HG02885 (cell line): ENCODE results near the gene ELL2.

Experiments
- ATAC-seq: cut with Tn5 transposase; IDR thresholded peaks from one replicate; pipeline ENCODE4 v1.9.1; 2021; ENCODE audit warnings: mild to moderate bottlenecking; ENCODE audit not compliant: unreplicated experiment, poor library complexity

The ELL2 gene

GRCh38 chr5:95889076-95889475 lies 72.6 kb downstream of the ELL2 start:
- no peak for ATAC-seq

- no peak for ATAC-seq
These were observed 73.7 kb downstream of the ELL2 start for GRCh38 chr5:95887977-95888376.

GRCh38 chr5:95886340-95887044 lies 75.2 kb downstream of the ELL2 start:
- ATAC-seq, result no peak

- ATAC-seq, result no peak
These were observed 77.1 kb downstream of the ELL2 start for GRCh38 chr5:95884511-95884910.

GRCh38 chr5:95884017-95884325 lies 77.7 kb downstream of the ELL2 start:
- peak; percentile 65 for ATAC-seq

- ATAC-seq, result peak; percentile 63
These were observed 78.2 kb downstream of the ELL2 start for GRCh38 chr5:95883185-95884016.

GRCh38 chr5:95881833-95882232 lies 79.8 kb downstream of the ELL2 start:
- no peak for ATAC-seq

- no peak for ATAC-seq
These were observed 81.3 kb downstream of the ELL2 start for GRCh38 chr5:95880081-95880926.

- no peak for ATAC-seq
These were observed 82.0 kb downstream of the ELL2 start for GRCh38 chr5:95879661-95880060.

- ATAC-seq, result peak; percentile 43
These were observed 83.0 kb downstream of the ELL2 start for GRCh38 chr5:95878417-95879323.

- no peak for ATAC-seq
These were observed 84.9 kb downstream of the ELL2 start for GRCh38 chr5:95876782-95877181.

- ATAC-seq, result no peak
These were observed 87.4 kb downstream of the ELL2 start for GRCh38 chr5:95874246-95874645.

GRCh38 chr5:95873351-95873750 lies 88.3 kb downstream of the ELL2 start:
- ATAC-seq, result no peak

GRCh38 chr5:95872346-95873268 lies 89.0 kb downstream of the ELL2 start:
- ATAC-seq, result no peak

- ATAC-seq, result no peak
These were observed 90.4 kb downstream of the ELL2 start for GRCh38 chr5:95871146-95871806.

GRCh38 chr5:95870105-95870672 lies 91.5 kb downstream of the ELL2 start:
- ATAC-seq, result peak; percentile 69

GRCh38 chr5:95869173-95869855 lies 92.3 kb downstream of the ELL2 start:
- ATAC-seq, result peak; percentile 43
